Naive thymus-derived CD4-positive, alpha-beta T cell (primary cell): ENCODE results near the gene GJA3. TPM values are rescaled to one million over a fixed set of nuclear protein-coding genes. Genes with fewer than 3 reads are reported as not detected.
A peak's percentile ranks its signal among the peaks of the same experiment; 100 is the strongest.

Experiments used
- ATAC-seq: fragments of 150-1000 bp; cut with Tn5 transposase; 2 replicates; pipeline ENCODE4 v1.10.0; 2021; ENCODE audit warnings: mild to moderate bottlenecking, moderate library complexity
- CTCF ChIA-PET: fragments of 350-600 bp; sonication (Branson Sonifier 250); formaldehyde crosslinking; loops from one replicate; lab custom pipeline; 2021; ENCODE audit warnings: antibody characterized with exemption; lab: Charles Lee
- POLR2A ChIA-PET: fragments of 350-600 bp; sonication (Branson Sonifier 250); formaldehyde crosslinking; loops from one replicate; lab custom pipeline; 2021; ENCODE audit warnings: antibody characterized with exemption, inconsistent platforms; lab: Charles Lee
- DNase-seq, 9 donors: peaks; one replicate each; pipeline versions ENCODE4 v3.0.0 to v3.0.0-alpha.2; 2020 to 2022; ENCODE audit warnings: mixed read lengths in 1 of 9
- H3K27ac ChIP-seq: one replicate; pipeline ENCODE4 v1.7.0; 2013; ENCODE audit warnings: mild to moderate bottlenecking, low read depth, low read length, moderate library complexity
- H3K27me3 ChIP-seq, 2 donors: one replicate each; pipeline ENCODE4 v1.7.0; 2013; ENCODE audit warnings: low read length in 2 of 2, mild to moderate bottlenecking in 2 of 2, moderate library complexity in 2 of 2; ENCODE audit not compliant: control insufficient read depth in 2 of 2, insufficient read depth in 2 of 2
- H3K36me3 ChIP-seq, 3 experiments: 1 replicate in 2 of 3; 2 replicates in 1 of 3; pipeline ENCODE4 v1.7.0; 2013; ENCODE audit warnings: low read length in 3 of 3, mild to moderate bottlenecking in 3 of 3, moderate library complexity in 1 of 3; ENCODE audit not compliant: insufficient read depth in 3 of 3, control insufficient read depth in 2 of 3
- H3K4me1 ChIP-seq, 2 donors: one replicate each; pipeline ENCODE4 v1.7.0; 2013; ENCODE audit warnings: low read length in 2 of 2, mild to moderate bottlenecking in 2 of 2, moderate library complexity in 1 of 2; ENCODE audit not compliant: control insufficient read depth in 2 of 2, insufficient read depth in 2 of 2
- H3K4me3 ChIP-seq: 2 replicates; pipeline ENCODE4 v1.7.0; 2013; ENCODE audit warnings: mild to moderate bottlenecking, low read length
- H3K9me3 ChIP-seq, 3 experiments: 1 replicate in 2 of 3; 2 replicates in 1 of 3; pipeline ENCODE4 v1.7.0; 2013; ENCODE audit warnings: low read length in 3 of 3; ENCODE audit not compliant: control insufficient read depth in 2 of 3
- H3K27ac Mint-ChIP-seq, 9 donors: one replicate each; pipeline ENCODE4 v1.8.0; 2020 to 2022; ENCODE audit warnings: mixed read lengths in 9 of 9, mild to moderate bottlenecking in 8 of 9, moderate library complexity in 5 of 9, inconsistent platforms in 2 of 9
- H3K27me3 Mint-ChIP-seq, 5 donors: one replicate each; pipeline ENCODE4 v1.8.0; 2021 to 2022; ENCODE audit warnings: mixed read lengths in 5 of 5, mild to moderate bottlenecking in 1 of 5
- H3K36me3 Mint-ChIP-seq, 5 donors: one replicate each; pipeline ENCODE4 v1.8.0; 2020 to 2022; ENCODE audit warnings: mixed read lengths in 5 of 5, mild to moderate bottlenecking in 3 of 5, inconsistent platforms in 1 of 5
- H3K4me1 Mint-ChIP-seq, 7 donors: one replicate each; pipeline ENCODE4 v1.8.0; 2020 to 2022; ENCODE audit warnings: mixed read lengths in 7 of 7, mild to moderate bottlenecking in 3 of 7, inconsistent platforms in 1 of 7
- H3K4me3 Mint-ChIP-seq, 10 donors: one replicate each; pipeline ENCODE4 v1.8.0; 2020 to 2022; ENCODE audit warnings: mild to moderate bottlenecking in 10 of 10, mixed read lengths in 10 of 10, moderate library complexity in 6 of 10, inconsistent platforms in 2 of 10
- H3K9me3 Mint-ChIP-seq, 11 donors: one replicate each; pipeline ENCODE4 v1.8.0; 2020 to 2022; ENCODE audit warnings: mixed read lengths in 11 of 11, mild to moderate bottlenecking in 4 of 11, inconsistent platforms in 1 of 11, moderate library complexity in 1 of 11
- intact Hi-C, 2 donors: fragments of 100-400 bp; cut with micrococcal nuclease; formaldehyde crosslinking; loops; one replicate each; pipeline ENCODE4 v1.15.1; 2023
- polyA plus RNA-seq, 2 donors: library from polyadenylated mRNA; unstranded; fragments of 300-500 nt; fragmentation: Illumina TruSeq; gene quantifications; one replicate each; pipeline ENCODE4 v1.2.3, GENCODE V29; 2021
- total RNA-seq, 6 experiments: library from RNA in 5 of 6; stranded (reverse) in 5 of 6; gene quantifications; 1 replicate in 5 of 6; 2 replicates in 1 of 6; pipeline ENCODE4 v1.2.3 and lab custom pipeline; 2021 to 2026

Gene GJA3
- total and polyA plus RNA-seq, 7 experiments from 2014 or later: 0.05 to 0.17 (median 0.07) TPM; not detected in 3

GRCh38 chr13:20125129-20125782 is 35.6 kb downstream of the GJA3 start:
- ChIA-PET CTCF (interaction anchor here (0.5 kb wide), 1 partner anchor 55 kb away, joined by 3 read pairs; no protein-coding TSS in a partner anchor), POLR2A (interaction anchor here (0.5 to 0.7 kb wide), 2 partner anchors 8 to 55 kb away, joined by 3 to 4 read pairs; no protein-coding TSS in a partner anchor)
- Histone ChIP-seq H3K4me1 (peaks cover 0 to 4% of the 10 kb centered on the region in 2 donors), H3K9me3 (no peaks in the 10 kb centered on the region), H3K27ac (no peak overlapping the region), H3K36me3 (no peaks in the 10 kb centered on the region), H3K27me3 (peaks cover 4 to 6% of the 10 kb centered on the region in 2 donors), H3K4me3 (no peak overlapping the region)
- Mint-ChIP-seq H3K9me3 (no peaks in the 10 kb centered on the region), H3K27me3 (peaks cover 4 to 48% (median 17%) of the 10 kb centered on the region in 5 donors), H3K4me3 (peak overlapping the region in 5 of 10 donors; percentile 1 to 52 (median 30)), H3K36me3 (peaks cover 0 to 3% (median 0%) of the 10 kb centered on the region in 5 donors), H3K4me1 (peaks cover 4 to 19% (median 12%) of the 10 kb centered on the region in 7 donors), H3K27ac (no peak overlapping the region)
- intact Hi-C loops: loop anchor here in 1 of 2 donors (5.0 kb wide), 1 partner anchor 33 kb away; no protein-coding TSS in a partner anchor
- no peak for ATAC-seq
- DNase-seq: no peak

DNA sequence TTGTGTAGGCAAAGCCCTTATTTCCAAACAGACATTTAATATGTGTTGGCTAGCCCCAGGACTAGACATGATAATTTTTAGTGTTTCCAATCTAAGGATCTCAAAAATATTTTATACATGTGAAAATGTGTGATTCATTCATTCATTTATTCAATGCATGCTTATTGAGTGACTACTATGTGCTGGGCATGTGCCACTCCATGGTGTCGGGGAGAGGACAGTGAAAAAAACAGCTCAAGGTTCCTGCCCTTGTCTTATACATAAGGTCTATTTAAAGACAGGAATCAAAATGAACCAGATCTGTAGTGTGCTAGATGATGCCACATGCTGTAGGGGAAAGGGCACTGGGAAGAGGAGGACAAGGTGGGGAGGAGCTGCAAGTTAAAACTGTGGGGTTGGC is 36.5 kb downstream of the GJA3 start:
- H3K9me3 Mint-ChIP-seq: no peaks in the 10 kb centered on the region
- Histone ChIP-seq H3K27ac (no peak overlapping the region), H3K27me3 (peaks cover 4 to 6% of the 10 kb centered on the region in 2 donors), H3K9me3 (no peaks in the 10 kb centered on the region), H3K4me1 (peaks cover 0 to 12% of the 10 kb centered on the region in 2 donors), H3K4me3 (no peak overlapping the region), H3K36me3 (no peaks in the 10 kb centered on the region)
- peaks cover 14 to 28% (median 22%) of the 10 kb centered on the region in 7 donors for H3K4me1 Mint-ChIP-seq
- intact Hi-C loops: no loop called here
- POLR2A ChIA-PET: no interaction called here
- no peak overlapping the region for H3K4me3 Mint-ChIP-seq
- H3K36me3 Mint-ChIP-seq: peaks cover 0 to 3% (median 0%) of the 10 kb centered on the region in 5 donors
- peaks cover 5 to 48% (median 17%) of the 10 kb centered on the region in 5 donors for H3K27me3 Mint-ChIP-seq
- CTCF ChIA-PET: no interaction called here
- ATAC-seq (no peak), DNase-seq (no peak)
- no peak overlapping the region for H3K27ac Mint-ChIP-seq

- Mint-ChIP-seq H3K4me3 (peak overlapping the region; percentile 52 to 96 (median 93)), H3K27me3 (peaks cover 4 to 39% (median 11%) of the 10 kb centered on the region in 5 donors), H3K36me3 (peaks cover 0 to 3% (median 0%) of the 10 kb centered on the region in 5 donors), H3K9me3 (no peaks in the 10 kb centered on the region), H3K4me1 (peaks cover 9 to 25% (median 20%) of the 10 kb centered on the region in 7 donors), H3K27ac (peak overlapping the region in 8 of 9 donors; percentile 29 to 95 (median 90))
- CTCF ChIA-PET: no interaction called here
- Histone ChIP-seq H3K4me1 (peaks cover 0 to 9% of the 10 kb centered on the region in 2 donors), H3K27ac (peak overlapping the region; percentile 67), H3K9me3 (no peaks in the 10 kb centered on the region), H3K4me3 (peak overlapping the region; percentile 39), H3K27me3 (no peaks in the 10 kb centered on the region), H3K36me3 (no peaks in the 10 kb centered on the region)
- POLR2A ChIA-PET: interaction anchor here (0.6 kb wide), 1 partner anchor 595 kb away, joined by 3 read pairs; no protein-coding TSS in a partner anchor
- intact Hi-C loops: no loop called here
- DNase-seq (no peak), ATAC-seq (no peak)
Measured at GRCh38 chr13:20121159-20121525, 39.7 kb downstream of the GJA3 start.

- Histone ChIP-seq H3K4me1 (peaks cover 0 to 9% of the 10 kb centered on the region in 2 donors), H3K9me3 (no peaks in the 10 kb centered on the region), H3K4me3 (peak overlapping the region; percentile 39), H3K36me3 (no peaks in the 10 kb centered on the region), H3K27ac (peak overlapping the region; percentile 67), H3K27me3 (no peaks in the 10 kb centered on the region)
- POLR2A ChIA-PET: no interaction called here
- H3K27ac Mint-ChIP-seq: peak overlapping the region in 8 of 9 donors; percentile 69 to 97 (median 94)
- H3K9me3 Mint-ChIP-seq: no peaks in the 10 kb centered on the region
- H3K27me3 Mint-ChIP-seq: peaks cover 4 to 30% (median 8%) of the 10 kb centered on the region in 5 donors
- peak overlapping the region; percentile 83 to 96 (median 93) for H3K4me3 Mint-ChIP-seq
- CTCF ChIA-PET: no interaction called here
- intact Hi-C loops: loop anchor here (1.0 to 2.0 kb wide), 4 partner anchors 29 to 256 kb away; partner anchors contain the start of gene ZMYM2 (in 1 of the 2)
- peaks cover 9 to 25% (median 20%) of the 10 kb centered on the region in 7 donors for H3K4me1 Mint-ChIP-seq
- H3K36me3 Mint-ChIP-seq: peaks cover 0 to 3% (median 0%) of the 10 kb centered on the region in 5 donors
- DNase-seq (no peak), ATAC-seq (no peak)
Measured at GRCh38 chr13:20119960-20120359, 40.9 kb downstream of the GJA3 start.

- no peaks in the 10 kb centered on the region for H3K36me3 ChIP-seq
- H3K27me3 ChIP-seq: no peaks in the 10 kb centered on the region
- Mint-ChIP-seq H3K4me1 (peaks cover 9 to 25% (median 20%) of the 10 kb centered on the region in 7 donors), H3K27me3 (peaks cover 0 to 20% (median 0%) of the 10 kb centered on the region in 5 donors), H3K9me3 (no peaks in the 10 kb centered on the region), H3K27ac (peak overlapping the region; percentile 53 to 97 (median 93)), H3K4me3 (peak overlapping the region; percentile 83 to 96 (median 93)), H3K36me3 (no peaks in the 10 kb centered on the region)
- H3K27ac ChIP-seq: peak overlapping the region; percentile 67
- peak overlapping the region; percentile 71 for H3K4me3 ChIP-seq
- CTCF ChIA-PET: interaction anchor here (0.8 kb wide), 1 partner anchor 9 kb away, joined by 3 read pairs; no protein-coding TSS in a partner anchor
- POLR2A ChIA-PET: interaction anchor here (1.0 to 1.1 kb wide), 3 partner anchors 9 to 42 kb away, joined by 3 to 10 read pairs (median 4); partner anchors contain the start of gene GJA3
- ATAC-seq (peak; percentile 54), DNase-seq (peak in 7 of 9 donors; percentile 8 to 45 (median 27))
- H3K9me3 ChIP-seq: no peaks in the 10 kb centered on the region
- intact Hi-C loops: loop anchor here (1.0 to 2.0 kb wide), 4 partner anchors 28 to 254 kb away; partner anchors contain the start of gene ZMYM2 (in 1 of the 2)
- peaks cover 0 to 9% of the 10 kb centered on the region in 2 donors for H3K4me1 ChIP-seq
Measured at GRCh38 chr13:20118268-20119140, 42.3 kb downstream of the GJA3 start.

DNA sequence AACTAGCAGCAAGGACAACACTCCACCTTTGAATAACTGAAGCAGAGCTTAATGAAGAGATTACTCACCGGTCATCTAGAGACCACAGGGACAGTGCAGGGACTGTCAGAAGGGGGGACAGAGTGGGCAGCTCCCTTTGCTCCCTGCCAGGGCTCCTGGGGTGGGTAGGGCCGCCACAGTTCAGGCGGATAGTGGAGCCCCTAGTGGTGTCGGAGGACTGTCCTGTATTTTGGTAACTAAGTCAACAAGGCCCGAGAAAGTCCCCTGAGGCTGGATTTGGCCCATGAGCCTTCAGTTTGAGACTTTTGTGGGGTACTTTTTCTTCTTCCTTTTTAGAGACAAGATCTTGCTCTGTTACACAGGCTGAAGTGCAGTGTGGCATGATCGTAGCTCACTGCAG is 44.6 kb downstream of the GJA3 start:
- H3K27ac Mint-ChIP-seq: peak overlapping the region in 2 of 9 donors; percentile 18 to 57
- no peaks in the 10 kb centered on the region for H3K36me3 Mint-ChIP-seq
- peaks cover 9 to 22% (median 18%) of the 10 kb centered on the region in 7 donors for H3K4me1 Mint-ChIP-seq
- no peaks in the 10 kb centered on the region for H3K36me3 ChIP-seq
- H3K27me3 ChIP-seq: no peaks in the 10 kb centered on the region
- intact Hi-C loops: no loop called here
- DNase-seq (no peak), ATAC-seq (no peak)
- no peak overlapping the region for H3K4me3 ChIP-seq
- peaks cover 0 to 11% (median 0%) of the 10 kb centered on the region in 5 donors for H3K27me3 Mint-ChIP-seq
- H3K9me3 ChIP-seq: no peaks in the 10 kb centered on the region
- CTCF ChIA-PET: no interaction called here
- H3K4me1 ChIP-seq: peaks cover 0 to 9% of the 10 kb centered on the region in 2 donors
- peak overlapping the region in 1 of 10 donors; percentile 34 for H3K4me3 Mint-ChIP-seq
- POLR2A ChIA-PET: interaction anchor here (0.7 kb wide), 1 partner anchor 66 kb away, joined by 3 read pairs; no protein-coding TSS in a partner anchor
- no peaks in the 10 kb centered on the region for H3K9me3 Mint-ChIP-seq
- H3K27ac ChIP-seq: no peak overlapping the region
